ENCODE measurements around the gene HOXC6. TPM values are rescaled to one million over a fixed set of nuclear protein-coding genes. Genes with fewer than 3 reads are reported as not detected.

The HOXC6 gene
- total and polyA plus RNA-seq, 9 of the 15 experiments (the other 6 are each of a cell fraction or from before 2014, with no cell fraction given) = 0.06 to 4.0 (median 1.4) TPM

- TF ChIP-seq RBM15 (IDR thresholded peaks at IDR 0.05; ENCODE audit: insufficient read depth, low read length) (no peak), LARP7 (IDR thresholded peaks at IDR 0.05) (no peak), ZNF140 (CRISPR knock-in tag; IDR thresholded peaks at IDR 0.05) (no peak), HMG20B (CRISPR knock-in tag; IDR thresholded peaks at IDR 0.05) (no peak), TCF7 (IDR thresholded peaks at IDR 0.05; ENCODE audit: borderline replicate concordance) (no peak), E2F1 (CRISPR knock-in tag; IDR thresholded peaks at IDR 0.05) (no peak), ZNF134 (CRISPR knock-in tag; conservative IDR thresholded peaks at IDR 0.05) (no peak), ZNF444 (CRISPR knock-in tag; IDR thresholded peaks at IDR 0.05) (no peak), FOXO4 (CRISPR knock-in tag; IDR thresholded peaks at IDR 0.05) (no peak)
- TF ChIP-seq, protein P1, sequence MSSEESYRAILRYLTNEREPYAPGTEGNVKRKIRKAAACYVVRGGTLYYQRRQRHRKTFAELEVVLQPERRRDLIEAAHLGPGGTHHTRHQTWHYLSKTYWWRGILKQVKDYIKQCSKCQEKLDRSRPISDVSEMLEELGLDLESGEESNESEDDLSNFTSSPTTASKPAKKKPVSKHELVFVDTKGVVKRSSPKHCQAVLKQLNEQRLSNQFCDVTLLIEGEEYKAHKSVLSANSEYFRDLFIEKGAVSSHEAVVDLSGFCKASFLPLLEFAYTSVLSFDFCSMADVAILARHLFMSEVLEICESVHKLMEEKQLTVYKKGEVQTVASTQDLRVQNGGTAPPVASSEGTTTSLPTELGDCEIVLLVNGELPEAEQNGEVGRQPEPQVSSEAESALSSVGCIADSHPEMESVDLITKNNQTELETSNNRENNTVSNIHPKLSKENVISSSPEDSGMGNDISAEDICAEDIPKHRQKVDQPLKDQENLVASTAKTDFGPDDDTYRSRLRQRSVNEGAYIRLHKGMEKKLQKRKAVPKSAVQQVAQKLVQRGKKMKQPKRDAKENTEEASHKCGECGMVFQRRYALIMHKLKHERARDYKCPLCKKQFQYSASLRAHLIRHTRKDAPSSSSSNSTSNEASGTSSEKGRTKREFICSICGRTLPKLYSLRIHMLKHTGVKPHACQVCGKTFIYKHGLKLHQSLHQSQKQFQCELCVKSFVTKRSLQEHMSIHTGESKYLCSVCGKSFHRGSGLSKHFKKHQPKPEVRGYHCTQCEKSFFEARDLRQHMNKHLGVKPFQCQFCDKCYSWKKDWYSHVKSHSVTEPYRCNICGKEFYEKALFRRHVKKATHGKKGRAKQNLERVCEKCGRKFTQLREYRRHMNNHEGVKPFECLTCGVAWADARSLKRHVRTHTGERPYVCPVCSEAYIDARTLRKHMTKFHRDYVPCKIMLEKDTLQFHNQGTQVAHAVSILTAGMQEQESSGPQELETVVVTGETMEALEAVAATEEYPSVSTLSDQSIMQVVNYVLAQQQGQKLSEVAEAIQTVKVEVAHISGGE (CRISPR knock-in tag; IDR thresholded peaks at IDR 0.05) = no peak
- TF ChIP-seq, protein P2, sequence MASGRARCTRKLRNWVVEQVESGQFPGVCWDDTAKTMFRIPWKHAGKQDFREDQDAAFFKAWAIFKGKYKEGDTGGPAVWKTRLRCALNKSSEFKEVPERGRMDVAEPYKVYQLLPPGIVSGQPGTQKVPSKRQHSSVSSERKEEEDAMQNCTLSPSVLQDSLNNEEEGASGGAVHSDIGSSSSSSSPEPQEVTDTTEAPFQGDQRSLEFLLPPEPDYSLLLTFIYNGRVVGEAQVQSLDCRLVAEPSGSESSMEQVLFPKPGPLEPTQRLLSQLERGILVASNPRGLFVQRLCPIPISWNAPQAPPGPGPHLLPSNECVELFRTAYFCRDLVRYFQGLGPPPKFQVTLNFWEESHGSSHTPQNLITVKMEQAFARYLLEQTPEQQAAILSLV (tag; IDR thresholded peaks at IDR 0.05) = no peak
- TF ChIP-seq, protein P3, sequence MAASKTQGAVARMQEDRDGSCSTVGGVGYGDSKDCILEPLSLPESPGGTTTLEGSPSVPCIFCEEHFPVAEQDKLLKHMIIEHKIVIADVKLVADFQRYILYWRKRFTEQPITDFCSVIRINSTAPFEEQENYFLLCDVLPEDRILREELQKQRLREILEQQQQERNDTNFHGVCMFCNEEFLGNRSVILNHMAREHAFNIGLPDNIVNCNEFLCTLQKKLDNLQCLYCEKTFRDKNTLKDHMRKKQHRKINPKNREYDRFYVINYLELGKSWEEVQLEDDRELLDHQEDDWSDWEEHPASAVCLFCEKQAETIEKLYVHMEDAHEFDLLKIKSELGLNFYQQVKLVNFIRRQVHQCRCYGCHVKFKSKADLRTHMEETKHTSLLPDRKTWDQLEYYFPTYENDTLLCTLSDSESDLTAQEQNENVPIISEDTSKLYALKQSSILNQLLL (CRISPR knock-in tag; IDR thresholded peaks at IDR 0.05; ENCODE audit: borderline replicate concordance) = no peak
Observed at GRCh38 chr12:54028314-54029201, at the start of gene HOXC6 (continued).
